ENCODE data around the gene ANKS1B.
"Not testable (repeated sequence)": the region's sequence is repeated elsewhere in the genome, so short reads cannot be mapped to it uniquely, and the experiment has no call there.

ANKS1B gene

GRCh38 chr12:99746538-99746937, 238.2 kb downstream of the ANKS1B start:
- DNase-seq: no peak

GRCh38 chr12:99745895-99746294, 238.8 kb downstream of the ANKS1B start:
- no peak for DNase-seq

GRCh38 chr12:99745121-99745520, 239.6 kb downstream of the ANKS1B start:
- DNase-seq: no peak

- DNase-seq: no peak
These were observed 247.9 kb downstream of the ANKS1B start for GRCh38 chr12:99736760-99737269.

- no peak for DNase-seq
These were observed 252.6 kb downstream of the ANKS1B start for GRCh38 chr12:99732131-99732530.

- DNase-seq: no peak
These were observed 261.8 kb downstream of the ANKS1B start for GRCh38 chr12:99722690-99723486.

- DNase-seq: no peak
These were observed 262.9 kb downstream of the ANKS1B start for GRCh38 chr12:99721715-99722275.

- not testable (repeated sequence) for DNase-seq
These were observed 264.7 kb downstream of the ANKS1B start for GRCh38 chr12:99720083-99720465.

GRCh38 chr12:99719411-99720082, 265.2 kb downstream of the ANKS1B start:
- not testable (repeated sequence) for DNase-seq

- DNase-seq: not testable (repeated sequence)
These were observed 268.8 kb downstream of the ANKS1B start for GRCh38 chr12:99715841-99716510.

- DNase-seq: not testable (repeated sequence)
These were observed 269.8 kb downstream of the ANKS1B start for GRCh38 chr12:99714921-99715320.

- no peak for DNase-seq
These were observed 270.7 kb downstream of the ANKS1B start for GRCh38 chr12:99713946-99714520.

GRCh38 chr12:99712281-99712680, 272.5 kb downstream of the ANKS1B start:
- DNase-seq: no peak

GRCh38 chr12:99711246-99711645, 273.5 kb downstream of the ANKS1B start:
- DNase-seq: no peak

- DNase-seq: no peak
These were observed 275.1 kb downstream of the ANKS1B start for GRCh38 chr12:99709619-99710018.

- DNase-seq: no peak
These were observed 275.6 kb downstream of the ANKS1B start for GRCh38 chr12:99709116-99709515.

- DNase-seq: no peak
These were observed 276.9 kb downstream of the ANKS1B start for GRCh38 chr12:99707883-99708282.

GRCh38 chr12:99706736-99707473, 277.8 kb downstream of the ANKS1B start:
- DNase-seq: no peak

- no peak for DNase-seq
These were observed 280.3 kb downstream of the ANKS1B start for GRCh38 chr12:99704458-99704857.

- no peak for DNase-seq
These were observed 280.7 kb downstream of the ANKS1B start for GRCh38 chr12:99704036-99704435.

- no peak for DNase-seq
These were observed 284.7 kb downstream of the ANKS1B start for GRCh38 chr12:99700032-99700431.

GRCh38 chr12:99695050-99695449, 289.7 kb downstream of the ANKS1B start:
- DNase-seq: no peak
